ENCODE measurements around the gene POU2F3.

The POU2F3 gene

GRCh38 chr11:120336641-120337354, 96.9 kb downstream of the POU2F3 start:
- in situ Hi-C loops (cut with HindIII; ENCODE audit: low sequenced_read_pairs): no loop called here

- in situ Hi-C loops (cut with HindIII; ENCODE audit: low sequenced_read_pairs): no loop called here
Observed at GRCh38 chr11:120337355-120338106, 97.6 kb downstream of the POU2F3 start.

- in situ Hi-C loops (cut with HindIII; ENCODE audit: low sequenced_read_pairs): no loop called here
Observed at GRCh38 chr11:120338107-120338933, 98.4 kb downstream of the POU2F3 start.

- in situ Hi-C loops (cut with HindIII; ENCODE audit: low sequenced_read_pairs): no loop called here
Observed at GRCh38 chr11:120339394-120339890, 99.5 kb downstream of the POU2F3 start.

GRCh38 chr11:120340529-120340928, 100.6 kb downstream of the POU2F3 start:
- in situ Hi-C loops (cut with HindIII; ENCODE audit: low sequenced_read_pairs): no loop called here

GRCh38 chr11:120342226-120342625, 102.3 kb downstream of the POU2F3 start:
- in situ Hi-C loops (cut with HindIII; ENCODE audit: low sequenced_read_pairs): no loop called here

GRCh38 chr11:120342678-120343077, 102.7 kb downstream of the POU2F3 start:
- in situ Hi-C loops (cut with HindIII; ENCODE audit: low sequenced_read_pairs): no loop called here

- in situ Hi-C loops (cut with HindIII; ENCODE audit: low sequenced_read_pairs): no loop called here
Observed at GRCh38 chr11:120343429-120343828, 103.5 kb downstream of the POU2F3 start.

- in situ Hi-C loops (cut with HindIII; ENCODE audit: low sequenced_read_pairs): no loop called here
Observed at GRCh38 chr11:120344302-120345004, 104.5 kb downstream of the POU2F3 start.

GRCh38 chr11:120346233-120346632, 106.3 kb downstream of the POU2F3 start:
- in situ Hi-C loops (cut with HindIII; ENCODE audit: low sequenced_read_pairs): no loop called here

GRCh38 chr11:120350637-120351036, 110.7 kb downstream of the POU2F3 start:
- in situ Hi-C loops (cut with HindIII; ENCODE audit: low sequenced_read_pairs): no loop called here

GRCh38 chr11:120352405-120352804, 112.5 kb downstream of the POU2F3 start:
- in situ Hi-C loops (cut with HindIII; ENCODE audit: low sequenced_read_pairs): no loop called here

- in situ Hi-C loops (cut with HindIII; ENCODE audit: low sequenced_read_pairs): no loop called here
Observed at GRCh38 chr11:120354068-120354467, 114.1 kb downstream of the POU2F3 start.

- in situ Hi-C loops (cut with HindIII; ENCODE audit: low sequenced_read_pairs): no loop called here
Observed at GRCh38 chr11:120354779-120355178, 114.8 kb downstream of the POU2F3 start.

GRCh38 chr11:120357620-120358019, 117.7 kb downstream of the POU2F3 start:
- in situ Hi-C loops (cut with HindIII; ENCODE audit: low sequenced_read_pairs): no loop called here

GRCh38 chr11:120358729-120359128, 118.8 kb downstream of the POU2F3 start:
- in situ Hi-C loops (cut with HindIII; ENCODE audit: low sequenced_read_pairs): no loop called here

- in situ Hi-C loops (cut with HindIII; ENCODE audit: low sequenced_read_pairs): no loop called here
Observed at GRCh38 chr11:120363436-120363835, 123.5 kb downstream of the POU2F3 start.

- in situ Hi-C loops (cut with HindIII; ENCODE audit: low sequenced_read_pairs): no loop called here
Observed at GRCh38 chr11:120365512-120365911, 125.6 kb downstream of the POU2F3 start.
